ENCODE data around the gene ADAMTS14. TPM values are rescaled to one million over a fixed set of nuclear protein-coding genes. Genes with fewer than 3 reads are reported as not detected.

Gene ADAMTS14
- total RNA-seq, 2 donors from 2014 or later: 0.11 to 0.16 TPM

DNA sequence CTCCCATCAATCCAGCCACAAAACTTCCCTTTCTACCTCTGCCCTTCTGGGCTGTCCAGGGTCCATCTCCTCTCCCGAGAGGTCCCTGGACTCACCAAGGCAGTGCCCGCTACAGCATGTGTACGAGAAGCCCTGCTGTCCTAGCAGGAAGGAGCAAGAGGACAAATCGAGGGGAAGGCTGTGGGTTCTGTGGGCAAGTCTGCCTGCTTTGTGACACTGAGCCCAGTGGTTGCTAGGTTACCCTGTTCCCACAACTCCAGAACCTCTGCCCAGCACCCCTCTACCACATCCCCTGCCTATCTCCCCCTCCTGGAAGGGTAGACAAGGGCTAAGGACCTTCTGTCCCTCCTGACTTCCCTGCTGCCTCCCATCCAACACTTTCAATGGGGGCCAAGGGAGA, 112.9 kb downstream of the ADAMTS14 start, which contains the start of gene TBATA:
Gene TBATA (minus strand): TSS at position 188 of the 400 bp plus-strand sequence. CDS start 1,998 bp downstream, outside the sequence.
- no peaks in the 10 kb centered on the region for H3K36me3 Mint-ChIP-seq
- no peaks in the 10 kb centered on the region for H3K9me3 Mint-ChIP-seq
- DNase-seq (ENCODE audit: low spot score in 2 of 2) (no peak), ATAC-seq (peak in 1 of 2 donors; percentile 29)
- H3K27ac Mint-ChIP-seq: no peak within 1 kb of the TSS

GRCh38 chr10:70786799-70787415, 114.6 kb downstream of the ADAMTS14 start:
- H3K36me3 Mint-ChIP-seq: no peaks in the 10 kb centered on the region
- H3K27ac Mint-ChIP-seq: no peak overlapping the region
- peak; percentile 59 to 88 for ATAC-seq
- no peak for DNase-seq (ENCODE audit: low spot score in 2 of 2)
- H3K9me3 Mint-ChIP-seq: no peaks in the 10 kb centered on the region

- H3K27ac Mint-ChIP-seq: no peak overlapping the region
- H3K9me3 Mint-ChIP-seq: peaks cover 0 to 2% of the 10 kb centered on the region in 2 donors
- DNase-seq (ENCODE audit: low spot score in 2 of 2): no peak
- no peak for ATAC-seq
- H3K36me3 Mint-ChIP-seq: no peaks in the 10 kb centered on the region
These were observed 119.2 kb downstream of the ADAMTS14 start for GRCh38 chr10:70791386-70792039.

DNA sequence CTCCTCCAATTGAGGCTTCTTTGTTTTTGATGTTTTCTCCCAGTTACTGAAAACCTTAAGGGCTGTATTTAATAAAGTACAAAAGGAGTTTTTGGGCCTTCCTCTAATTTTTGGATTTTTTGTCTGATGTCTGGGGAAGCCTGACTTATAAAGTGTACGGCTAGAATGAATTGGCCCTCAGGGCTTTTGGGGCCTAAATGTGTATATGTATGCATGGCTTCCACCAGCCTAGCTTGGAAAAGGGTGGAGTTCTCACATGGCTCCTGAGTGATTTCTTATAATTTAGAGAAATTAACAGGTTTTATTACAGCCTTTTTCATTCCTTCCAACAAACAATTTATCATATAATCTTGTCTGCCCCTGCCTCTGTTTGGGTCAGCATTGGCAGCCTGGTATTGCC, 123.3 kb downstream of the ADAMTS14 start:
- H3K36me3 Mint-ChIP-seq: no peaks in the 10 kb centered on the region
- no peak for DNase-seq (ENCODE audit: low spot score in 2 of 2)
- H3K9me3 Mint-ChIP-seq: peaks cover 0 to 10% of the 10 kb centered on the region in 2 donors
- no peak overlapping the region for H3K27ac Mint-ChIP-seq
- no peak for ATAC-seq

DNA sequence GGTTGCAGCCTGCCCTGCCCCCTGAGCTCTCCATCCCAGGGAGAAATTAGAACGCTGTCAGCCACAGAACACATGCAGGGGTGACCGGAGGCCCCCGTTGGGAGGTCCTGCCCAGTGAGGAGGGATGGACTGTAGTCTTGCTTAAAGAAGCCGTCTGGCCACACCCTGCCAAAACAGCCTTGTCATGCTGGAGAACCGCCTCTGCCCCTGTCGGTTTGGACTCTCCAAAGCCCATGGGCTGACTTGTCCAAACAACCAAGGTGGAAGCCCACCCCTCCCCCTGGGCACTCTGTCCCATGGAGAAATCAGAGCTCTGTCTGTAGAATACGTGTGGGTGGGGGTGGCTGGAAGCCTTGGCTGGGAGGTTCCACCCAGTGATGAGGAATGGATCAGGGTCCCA, 125.5 kb downstream of the ADAMTS14 start:
- ATAC-seq: no peak
- Mint-ChIP-seq H3K36me3 (no peaks in the 10 kb centered on the region), H3K27ac (no peak overlapping the region), H3K9me3 (peaks cover 0 to 10% of the 10 kb centered on the region in 2 donors)
- no peak for DNase-seq (ENCODE audit: low spot score in 2 of 2)

GRCh38 chr10:70799124-70799523, 126.8 kb downstream of the ADAMTS14 start:
- ATAC-seq (no peak), DNase-seq (ENCODE audit: low spot score in 2 of 2) (no peak)
- Mint-ChIP-seq H3K27ac (no peak overlapping the region), H3K36me3 (no peaks in the 10 kb centered on the region), H3K9me3 (peaks cover 0 to 10% of the 10 kb centered on the region in 2 donors)

GRCh38 chr10:70801854-70802253, 129.5 kb downstream of the ADAMTS14 start:
- Mint-ChIP-seq H3K27ac (no peak overlapping the region), H3K9me3 (peaks cover 0 to 5% of the 10 kb centered on the region in 2 donors), H3K36me3 (no peaks in the 10 kb centered on the region)
- DNase-seq (ENCODE audit: low spot score in 2 of 2) (no peak), ATAC-seq (no peak)

GRCh38 chr10:70803775-70804420, 131.6 kb downstream of the ADAMTS14 start:
- DNase-seq (ENCODE audit: low spot score in 2 of 2) (no peak), ATAC-seq (no peak)
- peaks cover 0 to 4% of the 10 kb centered on the region in 2 donors for H3K9me3 Mint-ChIP-seq
- no peaks in the 10 kb centered on the region for H3K36me3 Mint-ChIP-seq
- no peak overlapping the region for H3K27ac Mint-ChIP-seq

DNA sequence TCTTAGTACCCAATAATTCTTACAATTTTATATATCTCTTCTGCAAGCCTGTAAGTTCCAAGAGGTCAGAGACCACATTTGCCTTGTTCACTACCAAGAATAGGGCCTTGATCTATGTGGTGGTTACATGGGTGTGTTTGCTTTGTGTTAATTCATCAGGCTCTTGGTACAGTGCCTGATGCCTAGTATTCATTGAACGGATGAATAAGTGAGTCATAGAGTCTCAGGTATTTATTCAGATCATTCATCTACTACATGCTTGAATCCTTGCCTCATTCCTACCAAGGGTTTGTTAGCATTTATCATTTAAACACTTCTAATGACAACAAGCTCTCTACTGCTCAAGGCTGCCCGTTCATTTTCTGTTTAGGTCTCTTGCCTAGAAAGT, 132.1 kb downstream of the ADAMTS14 start:
- ATAC-seq (no peak), DNase-seq (ENCODE audit: low spot score in 2 of 2) (no peak)
- no peak overlapping the region for H3K27ac Mint-ChIP-seq
- no peaks in the 10 kb centered on the region for H3K36me3 Mint-ChIP-seq
- H3K9me3 Mint-ChIP-seq: peaks cover 0 to 5% of the 10 kb centered on the region in 2 donors

DNA sequence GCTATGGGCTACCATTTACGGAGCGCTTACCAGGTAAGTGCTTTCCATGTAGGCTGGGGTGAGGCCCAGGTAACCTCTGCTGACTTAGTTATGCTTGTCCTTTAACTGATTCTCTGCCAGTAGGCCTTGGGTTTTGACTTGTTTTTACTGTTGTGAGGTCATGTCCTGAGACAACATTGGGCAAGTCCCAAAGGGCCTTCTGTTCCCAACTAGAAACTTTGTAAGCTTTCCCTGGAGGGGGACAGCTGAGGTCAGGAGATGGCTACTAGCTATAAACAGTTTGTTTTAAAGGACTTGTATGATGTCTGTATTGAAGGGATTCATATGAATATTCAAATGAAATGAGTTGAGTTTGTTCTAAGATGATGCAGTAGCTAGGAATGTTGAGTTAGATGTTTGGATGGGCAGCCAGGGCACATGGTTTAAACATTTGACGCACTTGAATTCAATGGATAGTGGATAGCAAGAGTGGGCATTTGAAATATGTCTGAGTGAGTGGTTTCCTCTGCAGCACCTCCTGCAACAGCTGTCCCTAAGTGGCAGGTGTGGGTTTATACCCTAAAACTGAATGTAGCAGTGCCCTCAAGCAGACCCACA, 133.4 kb downstream of the ADAMTS14 start:
- Mint-ChIP-seq H3K9me3 (peaks cover 0 to 5% of the 10 kb centered on the region in 2 donors), H3K27ac (no peak overlapping the region), H3K36me3 (no peaks in the 10 kb centered on the region)
- DNase-seq (ENCODE audit: low spot score in 2 of 2) (no peak), ATAC-seq (no peak)

- H3K27ac Mint-ChIP-seq: no peak overlapping the region
- DNase-seq (ENCODE audit: low spot score in 2 of 2) (no peak), ATAC-seq (no peak)
- H3K36me3 Mint-ChIP-seq: no peaks in the 10 kb centered on the region
- H3K9me3 Mint-ChIP-seq: peaks cover 0 to 5% of the 10 kb centered on the region in 2 donors
These were observed 134.5 kb downstream of the ADAMTS14 start for GRCh38 chr10:70806841-70807240.

- Mint-ChIP-seq H3K36me3 (no peaks in the 10 kb centered on the region), H3K9me3 (peaks cover 0 to 5% of the 10 kb centered on the region in 2 donors), H3K27ac (no peak overlapping the region)
- DNase-seq (ENCODE audit: low spot score in 2 of 2): no peak
- ATAC-seq: no peak
These were observed 135.2 kb downstream of the ADAMTS14 start for GRCh38 chr10:70807556-70807955.

GRCh38 chr10:70809011-70809611, 136.8 kb downstream of the ADAMTS14 start:
- Mint-ChIP-seq H3K9me3 (peaks cover 0 to 5% of the 10 kb centered on the region in 2 donors), H3K27ac (no peak overlapping the region), H3K36me3 (no peaks in the 10 kb centered on the region)
- ATAC-seq (no peak), DNase-seq (ENCODE audit: low spot score in 2 of 2) (no peak)

GRCh38 chr10:70809726-70810125, 137.4 kb downstream of the ADAMTS14 start:
- Mint-ChIP-seq H3K27ac (no peak overlapping the region), H3K9me3 (peaks cover 0 to 5% of the 10 kb centered on the region in 2 donors), H3K36me3 (no peaks in the 10 kb centered on the region)
- ATAC-seq (no peak), DNase-seq (ENCODE audit: low spot score in 2 of 2) (no peak)

- no peaks in the 10 kb centered on the region for H3K36me3 Mint-ChIP-seq
- peaks cover 0 to 5% of the 10 kb centered on the region in 2 donors for H3K9me3 Mint-ChIP-seq
- no peak overlapping the region for H3K27ac Mint-ChIP-seq
- ATAC-seq (no peak), DNase-seq (ENCODE audit: low spot score in 2 of 2) (no peak)
These were observed 138.7 kb downstream of the ADAMTS14 start for GRCh38 chr10:70810967-70811366.

DNA sequence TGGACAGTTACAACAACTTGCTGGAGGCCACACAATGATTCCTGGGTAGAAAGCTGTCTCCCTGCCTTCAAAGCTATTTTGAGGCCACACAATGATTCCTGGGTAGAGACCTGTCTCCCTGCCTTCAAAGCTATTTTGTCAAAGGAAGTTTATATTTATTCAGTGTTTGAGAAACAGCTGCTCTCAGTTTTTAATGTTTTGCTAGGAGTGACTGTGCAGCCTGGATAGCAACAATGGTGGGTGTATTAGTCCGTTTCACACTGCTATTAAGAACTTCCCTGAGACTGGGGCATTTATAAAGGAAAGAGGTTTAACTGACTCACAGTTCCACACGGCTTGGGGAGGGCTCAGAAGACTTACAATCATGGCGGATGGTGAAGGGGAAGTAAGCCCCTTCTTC, 139.6 kb downstream of the ADAMTS14 start:
- peaks cover 0 to 5% of the 10 kb centered on the region in 2 donors for H3K9me3 Mint-ChIP-seq
- no peak for ATAC-seq

More for the DNA sequence above, 139.6 kb downstream of the ADAMTS14 start:
- no peak for DNase-seq (ENCODE audit: low spot score in 2 of 2)
- no peak overlapping the region for H3K27ac Mint-ChIP-seq
- peaks cover 0 to 6% of the 10 kb centered on the region in 2 donors for H3K36me3 Mint-ChIP-seq

All from activated naive CD4-positive, alpha-beta T cell treated with anti-CD3 and anti-CD28 coated beads, Interleukin-2, amount 50 U/mL, for 72 hours (primary cell).